GM21367 (cell line): Measurements from ENCODE around the gene RUVBL2.
"Not testable (repeated sequence)": the region's sequence is repeated elsewhere in the genome, so short reads cannot be mapped to it uniquely, and the experiment has no call there.

ENCODE experiments used
- ATAC-seq: cut with Tn5 transposase; IDR thresholded peaks from one replicate; pipeline ENCODE4 v1.9.1; 2021; ENCODE audit not compliant: unreplicated experiment

Gene RUVBL2

DNA sequence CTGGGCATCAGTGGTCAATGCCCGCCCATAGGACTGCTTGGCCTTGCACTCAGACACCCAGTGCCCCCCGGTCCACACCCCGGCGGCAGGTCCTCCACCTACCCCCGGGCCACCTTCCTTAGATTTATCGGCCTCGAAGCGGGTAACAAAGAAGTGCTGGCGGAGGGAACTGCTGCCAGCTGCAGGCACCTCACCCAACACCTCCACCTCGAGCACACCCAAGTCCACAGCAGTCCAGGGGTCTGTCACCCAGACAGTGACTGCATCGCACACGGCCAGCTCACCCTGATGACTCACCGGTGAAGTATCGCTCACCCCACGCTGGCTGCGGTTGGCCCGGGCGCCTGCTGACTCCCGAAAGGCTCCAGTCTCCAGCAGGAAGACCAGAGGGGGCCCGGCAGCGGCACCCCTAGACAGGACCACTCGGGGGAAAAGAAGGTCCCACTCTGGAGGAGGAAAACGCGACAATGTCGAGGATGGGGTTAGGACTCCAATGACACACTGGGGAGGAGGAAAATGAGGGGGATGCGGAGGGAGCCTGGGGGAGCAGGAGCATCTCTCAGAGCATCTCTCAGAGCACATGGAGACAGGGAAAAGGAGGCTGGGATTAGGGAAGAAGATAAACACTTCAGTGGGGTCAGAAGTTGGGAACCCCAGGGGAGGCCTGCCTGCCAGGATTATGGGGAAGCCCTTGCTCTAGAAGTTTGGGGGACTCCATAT, 45.0 kb downstream of the RUVBL2 start:
- ATAC-seq, result not testable (repeated sequence)

DNA sequence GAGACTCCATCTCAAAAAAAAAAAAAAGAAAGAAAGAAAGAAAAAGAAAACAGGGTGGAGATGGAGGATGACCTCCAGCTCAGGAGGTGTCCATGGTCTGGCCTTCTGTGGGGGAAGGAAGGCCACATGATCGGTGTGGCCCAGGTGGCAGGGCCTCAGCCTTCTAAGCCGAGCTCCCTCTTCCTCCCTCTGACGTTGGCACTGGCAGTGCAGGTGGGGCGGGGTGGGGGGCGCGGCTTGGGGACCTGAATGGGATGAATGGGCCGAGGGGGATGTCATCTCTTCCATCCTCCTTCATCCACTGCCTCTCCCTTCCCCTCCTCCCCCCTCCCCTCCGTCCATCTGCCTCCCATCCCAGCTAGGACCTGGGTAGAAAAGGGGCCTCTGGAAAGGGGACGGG, 46.0 kb downstream of the RUVBL2 start:
- ATAC-seq, result not testable (repeated sequence)

DNA sequence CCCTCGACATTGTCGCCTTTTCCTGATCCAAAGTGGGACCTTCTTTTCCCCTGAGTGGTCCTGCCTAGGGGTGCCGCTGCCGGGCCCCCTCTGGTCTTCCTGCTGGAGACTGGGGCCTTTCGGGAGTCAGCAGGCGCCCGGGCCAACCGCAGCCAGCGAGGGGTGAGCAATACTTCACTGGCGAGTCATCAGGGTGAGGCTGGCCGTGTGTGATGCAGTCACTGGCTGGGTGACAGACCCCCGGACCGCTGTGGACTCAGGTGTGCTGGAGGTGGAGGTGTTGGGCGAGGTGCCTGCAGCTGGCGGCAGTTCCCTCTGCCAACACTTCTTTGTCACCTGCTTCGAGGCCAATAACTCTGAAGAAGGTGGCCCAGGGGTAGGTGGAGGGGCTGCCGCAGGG, 48.5 kb downstream of the RUVBL2 start:
- no peak for ATAC-seq

DNA sequence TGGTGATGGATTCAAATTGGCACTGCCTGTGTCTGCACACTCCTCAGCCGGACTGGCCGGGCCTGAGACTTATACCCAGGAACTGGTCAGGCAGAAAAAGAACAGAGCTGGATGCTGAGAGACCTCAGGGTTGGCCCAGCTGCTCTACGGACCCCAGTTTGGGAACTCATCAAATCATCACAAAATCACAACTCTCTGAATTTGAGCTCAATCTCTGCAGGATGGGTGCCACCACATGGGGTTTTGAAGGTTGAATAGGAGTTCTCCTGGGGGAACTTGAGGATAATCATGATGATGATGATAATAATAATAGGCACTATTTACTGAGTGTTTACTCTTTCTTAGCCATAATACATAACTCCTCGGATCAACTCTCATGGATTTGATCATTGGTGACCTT, 49.0 kb downstream of the RUVBL2 start:
- not testable (repeated sequence) for ATAC-seq

DNA sequence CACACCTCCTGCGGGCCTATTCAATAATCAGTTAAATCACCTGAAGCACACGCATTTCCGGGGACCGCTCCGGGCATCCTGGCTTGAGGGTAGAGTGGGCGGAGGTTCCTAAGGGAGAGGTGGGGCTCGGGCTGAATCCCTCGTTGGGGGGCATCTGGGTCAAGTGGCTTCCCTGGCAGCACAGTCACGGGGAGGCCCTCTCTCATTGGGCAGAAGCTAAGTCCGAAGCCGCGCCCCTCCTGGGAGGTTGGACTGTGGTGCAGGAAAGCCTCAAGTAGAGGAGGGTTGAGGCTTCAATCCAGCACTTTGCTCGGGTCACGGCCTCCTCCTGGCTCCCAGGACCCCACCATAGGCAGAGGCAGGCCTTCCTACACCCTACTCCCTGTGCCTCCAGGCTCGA, 49.9 kb downstream of the RUVBL2 start, which contains the start of gene CGB5:
Gene CGB5, plus strand, starts transcription at position 301 of the 400 bp plus-strand sequence. CDS start 362 bp downstream, outside the sequence.
- ATAC-seq, result not testable (repeated sequence)

DNA sequence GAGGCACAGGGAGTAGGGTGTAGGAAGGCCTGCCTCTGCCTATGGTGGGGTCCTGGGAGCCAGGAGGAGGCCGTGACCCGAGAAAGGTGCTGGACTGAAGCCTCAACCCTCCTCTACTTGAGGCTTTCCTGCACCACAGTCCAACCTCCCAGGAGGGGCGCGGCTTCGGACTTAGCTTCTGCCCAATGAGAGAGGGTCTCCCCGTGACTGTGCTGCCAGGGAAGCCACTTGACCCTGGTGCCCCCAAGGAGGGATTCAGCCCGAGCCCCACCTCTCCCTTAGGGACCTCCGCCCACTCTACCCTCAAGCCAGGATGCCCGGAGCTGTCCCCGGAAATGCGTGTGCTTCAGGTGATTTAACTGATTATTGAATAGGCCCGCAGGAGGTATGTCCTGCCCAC, 55.3 kb downstream of the RUVBL2 start, which contains the start of gene CGB8:
Gene CGB8, minus strand, starts transcription at position 101 of the 400 bp plus-strand sequence. CDS start 372 bp downstream, outside the sequence.
- not testable (repeated sequence) for ATAC-seq

DNA sequence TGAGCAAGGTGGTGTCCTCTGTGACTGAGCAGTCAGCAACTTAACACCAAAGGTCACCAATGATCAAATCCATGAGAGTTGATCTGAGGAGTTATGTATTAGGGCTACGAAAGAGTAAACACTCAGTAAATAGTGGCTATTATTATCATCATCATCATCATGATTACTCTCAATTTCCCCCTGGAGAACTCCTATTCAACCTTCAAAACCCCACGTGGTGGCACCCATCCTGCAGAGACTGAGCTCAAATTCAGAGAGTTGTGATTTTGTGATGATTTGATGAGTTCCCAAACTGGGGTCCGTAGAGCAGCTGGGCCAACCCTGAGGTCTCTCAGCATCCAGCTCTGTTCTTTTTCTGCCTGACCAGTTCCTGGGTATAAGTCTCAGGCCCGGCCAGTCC, 56.1 kb downstream of the RUVBL2 start:
- not testable (repeated sequence) for ATAC-seq

DNA sequence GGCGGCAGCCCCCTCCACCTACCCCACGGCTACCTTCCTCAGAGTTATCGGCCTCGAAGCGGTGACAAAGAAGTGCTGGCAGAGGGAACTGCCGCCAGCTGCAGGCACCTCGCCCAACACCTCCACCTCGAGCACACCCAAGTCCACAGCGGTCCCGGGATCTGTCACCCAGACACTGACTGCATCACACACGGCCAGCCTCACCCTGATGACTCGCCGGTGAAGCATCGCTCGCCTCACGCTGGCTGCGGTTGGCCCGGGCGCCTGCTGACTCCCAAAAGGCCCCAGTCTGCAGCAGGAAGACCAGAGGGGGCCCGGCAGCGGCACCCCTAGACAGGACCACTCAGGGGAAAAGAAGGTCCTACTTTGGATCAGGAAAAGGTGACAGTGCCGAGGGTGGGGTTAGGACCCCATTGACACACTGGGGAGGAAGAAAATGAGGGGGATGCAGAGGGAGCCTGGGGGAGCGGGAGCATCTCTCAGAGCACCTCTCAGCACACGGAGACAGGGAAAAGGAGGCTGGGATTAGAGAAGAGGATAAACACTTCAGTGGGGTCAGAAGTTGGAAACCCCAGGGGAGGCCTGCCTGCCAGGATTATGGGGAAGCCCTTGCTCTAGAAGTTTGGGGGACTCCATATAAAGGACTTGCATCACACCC, 56.8 kb downstream of the RUVBL2 start:
- ATAC-seq, result not testable (repeated sequence)

DNA sequence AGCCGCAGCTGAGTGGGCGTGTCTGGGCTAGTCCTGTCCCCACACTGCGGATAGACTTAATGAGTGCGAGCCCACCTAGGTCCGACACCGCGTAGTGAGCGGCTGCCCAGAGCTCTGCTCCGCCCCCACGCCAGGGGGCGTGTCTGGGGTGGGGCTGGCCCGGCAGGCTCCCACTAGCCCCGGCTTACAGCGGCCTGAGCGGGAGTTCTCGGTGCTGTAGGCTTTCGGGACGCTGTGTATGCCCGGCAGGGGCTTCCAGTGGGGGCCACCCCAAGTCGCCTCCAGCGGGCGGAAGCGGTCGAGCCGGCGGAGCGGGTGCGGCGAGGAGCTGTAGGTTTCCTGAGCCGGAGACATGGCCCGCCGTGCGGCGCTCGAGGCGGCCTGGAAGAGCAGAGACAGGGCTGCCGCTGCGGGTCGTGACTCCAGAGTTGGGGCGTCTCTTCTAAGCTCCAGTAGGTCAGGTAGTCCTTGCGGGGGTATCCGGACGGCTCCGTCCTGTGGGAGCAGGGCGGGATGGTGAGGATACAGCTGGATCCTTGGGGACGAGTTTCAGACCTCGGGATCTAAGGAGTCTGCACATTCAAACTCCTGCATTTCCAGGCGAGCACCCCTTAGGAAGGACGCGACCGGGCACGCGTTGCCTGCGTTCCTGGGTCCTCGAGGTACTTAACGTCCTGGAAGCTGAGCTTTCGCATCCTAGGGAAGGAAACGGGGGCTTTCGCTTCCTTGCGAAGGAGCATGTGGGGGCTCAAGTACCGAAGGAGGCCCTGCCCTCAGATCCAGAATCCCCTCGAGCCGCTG, 62.6 kb downstream of the RUVBL2 start:
- no peak for ATAC-seq

DNA sequence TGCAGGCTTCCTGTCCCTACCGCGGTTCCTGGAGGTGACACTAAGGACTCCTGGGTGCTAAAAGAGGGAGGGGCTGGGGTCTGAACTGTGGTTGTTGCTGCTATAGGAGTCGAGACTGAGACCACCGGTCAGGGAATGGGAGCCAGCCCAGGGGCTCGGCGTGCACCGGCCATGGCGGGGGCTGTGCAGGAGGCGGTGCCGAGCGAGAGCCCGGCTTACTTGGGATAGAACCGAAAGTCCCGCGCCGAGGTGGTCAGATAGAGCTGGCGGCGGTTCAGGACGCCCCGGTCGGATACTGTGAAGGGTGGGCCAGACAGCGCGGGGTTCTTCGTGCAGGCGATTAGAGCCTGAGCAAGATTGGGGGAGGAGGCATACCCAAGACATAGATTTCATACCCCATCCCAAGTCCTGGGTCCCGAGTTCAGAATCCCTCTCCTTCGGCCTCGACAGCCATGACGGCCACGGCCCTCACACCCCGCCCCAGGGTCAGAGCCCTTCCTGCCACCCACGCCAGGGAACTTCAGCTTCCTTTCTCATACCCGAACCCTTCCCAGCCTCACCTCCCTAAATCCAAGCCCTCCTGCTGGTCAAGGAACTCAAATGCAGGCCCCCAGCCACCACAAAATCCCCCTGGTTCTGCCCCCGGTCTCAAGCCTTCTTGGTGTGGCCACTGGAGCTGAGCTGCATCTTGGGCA, 63.4 kb downstream of the RUVBL2 start:
- ATAC-seq, result not testable (repeated sequence)

DNA sequence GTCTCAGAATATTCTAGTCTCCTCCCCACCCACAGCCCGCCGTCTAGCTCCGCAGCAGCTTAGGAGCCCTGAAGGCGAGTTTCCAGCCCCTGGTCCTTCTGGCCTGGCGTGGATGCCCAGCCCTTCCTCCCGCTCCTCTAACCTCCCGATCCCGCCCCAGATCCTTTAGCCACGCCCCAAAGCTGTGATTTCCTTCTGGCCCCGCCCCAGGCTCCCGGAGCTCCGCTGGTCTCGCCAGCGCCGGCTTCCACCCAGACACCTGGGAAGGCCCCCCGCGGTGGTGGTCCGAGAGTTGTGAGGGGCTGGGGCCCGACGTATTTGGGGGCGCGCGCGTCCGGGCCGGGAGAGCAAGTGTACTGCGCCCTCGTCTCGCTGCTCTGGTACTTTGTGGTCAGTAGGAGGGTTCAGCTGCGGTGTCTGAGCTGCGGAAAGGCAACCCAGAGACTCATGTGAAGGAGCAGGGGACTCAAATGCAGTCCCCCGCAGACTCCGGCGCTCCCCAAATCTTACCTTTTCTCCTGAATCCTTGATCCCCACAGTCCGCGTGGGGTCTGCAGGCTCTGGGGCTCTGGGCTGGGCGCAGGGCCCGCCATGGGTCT, 64.0 kb downstream of the RUVBL2 start, which contains the start of gene CGB7:
Gene CGB7, minus strand, starts transcription at position 114 of the 599 bp plus-strand sequence. CDS start 2,374 bp downstream, outside the sequence.
- no peak for ATAC-seq

DNA sequence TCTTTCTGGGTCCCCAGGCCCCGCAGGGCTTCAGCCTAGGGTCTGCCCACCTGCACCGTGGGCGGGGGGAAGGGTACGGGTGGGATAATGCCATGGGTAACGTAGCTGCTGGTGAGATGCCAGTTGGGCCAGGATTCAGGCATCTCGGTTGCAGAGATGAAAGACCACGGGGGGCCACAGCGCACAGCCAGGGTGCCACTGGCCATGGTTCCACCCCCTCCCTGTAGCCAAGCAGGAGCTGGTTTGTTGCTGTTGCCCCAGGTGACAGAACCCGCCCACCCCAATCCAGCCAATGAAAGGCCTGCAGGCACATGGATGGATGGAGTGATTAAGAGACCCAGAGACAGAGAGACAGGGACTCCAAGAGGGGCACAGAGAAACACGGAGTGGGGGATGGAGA, 64.9 kb downstream of the RUVBL2 start:
- ATAC-seq, result no peak

DNA sequence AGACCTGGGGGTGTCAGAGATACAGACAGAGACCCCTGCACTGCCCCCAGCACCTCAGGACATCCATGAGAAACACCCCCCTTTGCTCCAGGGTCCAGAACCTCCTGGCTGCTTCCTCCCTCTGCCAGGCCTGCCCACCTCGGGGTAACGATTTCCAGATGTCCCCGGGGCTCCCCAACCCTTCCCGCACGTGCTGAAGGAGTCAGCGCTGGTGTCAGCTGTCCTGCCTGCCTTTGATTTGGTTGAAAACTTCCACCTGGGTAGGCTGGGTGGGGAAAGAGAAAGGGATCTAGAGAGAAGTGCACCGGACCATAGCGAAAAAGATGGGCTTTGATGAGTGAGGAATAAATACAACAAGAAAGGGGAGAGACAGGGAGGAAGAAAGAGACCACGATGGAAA, 65.4 kb downstream of the RUVBL2 start:
- ATAC-seq, result no peak

DNA sequence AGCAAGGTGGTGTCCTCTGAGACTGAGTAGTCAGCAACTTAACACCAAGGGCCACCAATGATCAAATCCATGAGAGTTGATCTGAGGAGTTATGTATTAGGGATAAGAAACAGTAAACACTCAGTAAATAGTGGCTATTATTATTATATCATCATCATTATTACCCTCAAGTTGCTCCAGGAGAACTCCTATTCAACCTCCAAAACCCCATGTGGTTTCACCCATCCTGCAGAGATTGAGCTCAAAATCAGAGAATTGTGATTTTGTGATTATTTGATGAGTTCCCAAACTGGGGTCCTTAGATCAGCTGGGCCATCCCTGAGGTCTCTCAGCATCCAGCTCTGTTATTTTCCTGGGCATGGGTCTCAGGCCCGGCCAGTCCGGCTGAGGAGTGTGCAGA, 67.3 kb downstream of the RUVBL2 start:
- ATAC-seq, result no peak

DNA sequence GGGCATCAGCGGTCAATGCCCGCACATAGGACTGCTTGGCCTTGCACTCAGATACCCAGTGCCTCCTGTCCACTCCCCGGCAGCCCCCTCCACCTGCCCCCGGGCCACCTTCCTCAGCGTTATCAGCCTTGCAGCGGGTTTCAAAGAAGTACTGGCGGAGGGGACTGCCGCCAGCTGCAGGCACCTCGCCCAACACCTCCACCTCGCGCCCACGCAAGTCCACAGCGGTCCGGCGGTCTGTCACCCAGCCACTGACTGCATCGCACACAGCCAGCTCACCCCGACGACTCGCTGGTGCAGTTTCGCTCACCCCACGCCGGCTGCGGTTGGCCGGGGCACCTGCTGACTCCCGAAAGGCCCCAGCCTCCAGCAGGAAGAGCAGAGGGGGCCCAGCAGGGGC, 67.8 kb downstream of the RUVBL2 start:
- ATAC-seq, result no peak

DNA sequence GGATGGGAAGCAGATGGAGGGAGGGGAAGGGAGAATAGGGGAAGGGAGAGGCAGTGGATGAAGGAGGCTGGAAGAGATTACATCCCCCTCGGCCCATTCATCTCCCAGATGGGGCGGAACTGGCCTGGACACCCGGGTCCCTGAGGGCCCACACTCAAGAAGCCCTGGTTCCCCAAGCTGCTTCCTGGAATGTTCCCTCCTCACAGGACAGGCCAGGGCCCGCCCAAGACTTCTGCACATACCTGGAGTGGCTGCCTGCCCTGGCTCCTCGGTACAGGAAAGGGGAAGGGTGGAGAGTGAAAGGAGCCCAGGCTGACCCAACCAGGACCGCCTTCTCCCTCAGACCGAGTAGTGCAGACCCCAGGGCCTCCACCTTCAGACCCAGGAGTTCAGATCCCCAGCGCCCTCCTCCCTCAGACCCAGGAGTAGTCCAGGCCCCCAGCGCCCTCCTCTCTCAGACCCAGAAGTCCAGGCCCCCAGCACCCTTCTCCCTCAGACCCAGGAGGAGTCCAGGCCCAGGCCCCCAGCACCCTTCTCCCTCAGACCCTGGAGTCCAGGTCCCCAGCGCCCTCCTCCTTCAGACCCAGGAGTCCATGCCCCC, 70.4 kb downstream of the RUVBL2 start:
- ATAC-seq, result no peak

DNA sequence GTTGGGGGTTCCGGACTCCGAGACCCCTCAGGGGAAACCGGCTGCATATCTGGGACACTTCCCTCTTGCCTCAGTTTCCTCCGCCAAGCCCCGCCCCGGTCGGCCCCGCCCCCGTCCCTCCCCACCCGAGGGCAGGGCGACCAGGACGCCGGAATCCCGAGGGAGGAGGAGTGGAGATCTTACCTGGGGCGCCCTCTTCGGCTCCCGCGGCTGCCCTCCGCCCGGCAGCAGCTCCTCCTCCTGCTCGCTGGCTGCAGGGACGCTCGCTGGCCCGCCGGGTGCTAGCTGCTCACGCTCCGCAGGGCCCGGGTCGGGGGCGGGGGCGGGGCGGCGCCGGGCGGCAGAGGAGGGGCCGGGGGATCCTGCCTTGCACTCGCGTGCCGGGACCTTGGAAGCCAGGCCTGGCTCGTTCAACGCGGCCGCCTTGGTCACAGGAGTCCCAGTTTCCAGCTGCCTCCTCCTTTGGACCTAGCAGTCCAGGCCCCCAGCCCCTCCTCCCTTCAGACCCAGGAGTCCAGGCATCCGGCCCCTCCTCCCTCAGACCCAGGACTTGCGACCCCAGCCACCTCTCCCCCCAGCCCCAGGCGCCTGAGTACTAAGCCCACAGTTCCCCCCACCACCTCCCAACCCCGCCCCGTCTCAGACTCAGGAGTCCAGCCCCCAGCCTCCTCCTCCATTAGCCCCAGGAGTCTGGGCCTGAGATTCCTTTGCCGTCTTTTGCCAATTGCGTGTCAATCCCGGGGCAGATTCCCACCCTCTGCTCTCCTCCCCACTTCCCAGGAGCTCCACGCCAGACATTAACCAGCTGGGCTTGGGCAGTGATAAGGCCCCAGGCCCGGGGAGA, 71.3 kb downstream of the RUVBL2 start, which contains the start of gene NTF4:
Gene NTF4, minus strand, starts transcription at position 51 of the 844 bp plus-strand sequence. CDS start 2,821 bp downstream, outside the sequence.
- ATAC-seq, result no peak
